Effector memory CD8-positive, alpha-beta T cell (primary cell): ENCODE results near the gene DCAF4.

Experiments
- ATAC-seq: fragments of 150-1000 bp; cut with Tn5 transposase; replicated peaks from 2 replicates; pipeline ENCODE4 v1.10.0; 2021; ENCODE audit warnings: mild to moderate bottlenecking, moderate library complexity
- DNase-seq, 3 experiments: peaks; one replicate each; pipeline ENCODE4 v3.0.0; 2021
- H3K27ac Mint-ChIP-seq, 2 donors: one replicate each; pipeline ENCODE4 v1.8.0; 2022; ENCODE audit warnings: mild to moderate bottlenecking in 2 of 2, mixed read lengths in 2 of 2, moderate library complexity in 2 of 2
- H3K27me3 Mint-ChIP-seq, 2 donors: one replicate each; pipeline ENCODE4 v1.8.0; 2022; ENCODE audit warnings: mixed read lengths in 2 of 2
- H3K36me3 Mint-ChIP-seq: one replicate; pipeline ENCODE4 v1.8.0; 2022; ENCODE audit warnings: mild to moderate bottlenecking, moderate library complexity, mixed read lengths; ENCODE audit not compliant: insufficient read depth
- H3K4me1 Mint-ChIP-seq, 2 donors: one replicate each; pipeline ENCODE4 v1.8.0; 2022; ENCODE audit warnings: low read depth in 2 of 2, mixed read lengths in 2 of 2
- H3K4me3 Mint-ChIP-seq, 2 donors: one replicate each; pipeline ENCODE4 v1.8.0; 2022; ENCODE audit warnings: mild to moderate bottlenecking in 2 of 2, mixed read lengths in 2 of 2, moderate library complexity in 2 of 2
- H3K9me3 Mint-ChIP-seq, 2 donors: one replicate each; pipeline ENCODE4 v1.8.0; 2022; ENCODE audit warnings: mixed read lengths in 2 of 2

Gene DCAF4

DNA sequence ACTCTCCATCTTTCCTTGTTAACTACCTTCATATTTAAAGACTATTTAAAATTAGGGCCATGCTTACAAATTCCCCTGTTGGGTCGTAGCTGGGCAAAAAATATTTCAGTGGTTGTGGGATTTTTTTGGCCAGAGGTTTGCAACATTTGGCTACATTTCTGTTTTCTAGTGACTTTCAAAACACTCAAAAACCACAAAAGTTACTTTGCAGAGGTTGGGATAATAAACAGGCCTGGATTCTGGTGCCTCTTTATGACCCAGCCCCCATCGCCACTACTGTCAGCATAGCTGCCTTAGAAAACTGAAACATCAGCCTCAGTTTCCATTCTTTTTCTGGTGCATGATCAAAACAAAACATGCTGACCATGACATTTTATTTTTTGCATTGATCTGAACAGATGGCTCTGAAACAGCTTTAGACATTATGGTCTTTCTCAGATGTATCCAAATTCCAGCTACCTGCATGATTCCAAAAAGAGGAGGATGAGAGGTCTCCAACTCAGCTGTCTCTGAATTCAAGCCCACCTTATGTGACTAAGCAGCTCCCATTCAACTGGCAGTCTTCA is 37.5 kb upstream of the DCAF4 start:
- no peak overlapping the region for H3K4me3 Mint-ChIP-seq
- ATAC-seq (no peak), DNase-seq (no peak)
- H3K27me3 Mint-ChIP-seq, result peaks cover 26 to 37% of the 10 kb centered on the region in 2 donors
- no peak overlapping the region for H3K27ac Mint-ChIP-seq
- peaks cover 11 to 14% of the 10 kb centered on the region in 2 donors for H3K4me1 Mint-ChIP-seq
- H3K9me3 Mint-ChIP-seq, result no peaks in the 10 kb centered on the region
- H3K36me3 Mint-ChIP-seq, result peaks cover 2% of the 10 kb centered on the region

- Mint-ChIP-seq H3K27me3 (peaks cover 33 to 43% of the 10 kb centered on the region in 2 donors), H3K4me1 (peaks cover 16 to 18% of the 10 kb centered on the region in 2 donors), H3K36me3 (peaks cover 7% of the 10 kb centered on the region), H3K9me3 (no peaks in the 10 kb centered on the region), H3K4me3 (no peak overlapping the region), H3K27ac (no peak overlapping the region)
- ATAC-seq (no peak), DNase-seq (no peak)
Measured at GRCh38 chr14:72889366-72889765, 36.9 kb upstream of the DCAF4 start.

DNA sequence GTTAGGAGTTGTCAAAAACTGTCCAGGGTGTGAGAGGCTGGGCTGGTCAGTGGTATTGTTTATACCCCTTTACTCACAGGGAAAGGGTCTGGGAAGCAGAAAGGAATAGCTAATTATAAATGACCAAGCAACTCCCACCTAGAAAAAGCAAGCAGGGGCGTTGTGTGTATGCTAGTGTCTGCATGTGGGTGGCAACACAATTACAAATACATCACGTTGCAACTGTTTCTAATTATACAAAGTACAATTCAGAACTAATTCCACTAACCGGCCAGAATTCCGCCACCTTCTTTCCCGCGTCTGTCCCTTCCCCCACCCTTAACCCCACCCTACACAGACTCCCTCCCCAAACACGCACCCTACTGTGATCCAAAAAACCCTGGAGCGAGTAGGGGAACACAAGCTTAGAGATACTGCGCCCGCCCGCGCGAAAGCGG is 34.6 kb upstream of the DCAF4 start:
- H3K27ac Mint-ChIP-seq, result no peak overlapping the region
- peaks cover 47 to 57% of the 10 kb centered on the region in 2 donors for H3K27me3 Mint-ChIP-seq
- peaks cover 24 to 25% of the 10 kb centered on the region in 2 donors for H3K4me1 Mint-ChIP-seq
- H3K36me3 Mint-ChIP-seq, result peaks cover 7% of the 10 kb centered on the region
- H3K4me3 Mint-ChIP-seq, result peak overlapping the region; percentile 84 to 94
- no peaks in the 10 kb centered on the region for H3K9me3 Mint-ChIP-seq
- ATAC-seq, result no peak
- no peak for DNase-seq

GRCh38 chr14:72892103-72892878 is 34.0 kb upstream of the DCAF4 start:
- peaks cover 7% of the 10 kb centered on the region for H3K36me3 Mint-ChIP-seq
- no peak for ATAC-seq
- peak overlapping the region; percentile 84 to 94 for H3K4me3 Mint-ChIP-seq
- peak overlapping the region in 1 of 2 donors; percentile 23 for H3K27ac Mint-ChIP-seq
- DNase-seq, result peak in 1 of 3 experiments; percentile 11
- no peaks in the 10 kb centered on the region for H3K9me3 Mint-ChIP-seq
- H3K27me3 Mint-ChIP-seq, result peaks cover 53 to 59% of the 10 kb centered on the region in 2 donors
- H3K4me1 Mint-ChIP-seq, result peaks cover 24 to 25% of the 10 kb centered on the region in 2 donors

DNA sequence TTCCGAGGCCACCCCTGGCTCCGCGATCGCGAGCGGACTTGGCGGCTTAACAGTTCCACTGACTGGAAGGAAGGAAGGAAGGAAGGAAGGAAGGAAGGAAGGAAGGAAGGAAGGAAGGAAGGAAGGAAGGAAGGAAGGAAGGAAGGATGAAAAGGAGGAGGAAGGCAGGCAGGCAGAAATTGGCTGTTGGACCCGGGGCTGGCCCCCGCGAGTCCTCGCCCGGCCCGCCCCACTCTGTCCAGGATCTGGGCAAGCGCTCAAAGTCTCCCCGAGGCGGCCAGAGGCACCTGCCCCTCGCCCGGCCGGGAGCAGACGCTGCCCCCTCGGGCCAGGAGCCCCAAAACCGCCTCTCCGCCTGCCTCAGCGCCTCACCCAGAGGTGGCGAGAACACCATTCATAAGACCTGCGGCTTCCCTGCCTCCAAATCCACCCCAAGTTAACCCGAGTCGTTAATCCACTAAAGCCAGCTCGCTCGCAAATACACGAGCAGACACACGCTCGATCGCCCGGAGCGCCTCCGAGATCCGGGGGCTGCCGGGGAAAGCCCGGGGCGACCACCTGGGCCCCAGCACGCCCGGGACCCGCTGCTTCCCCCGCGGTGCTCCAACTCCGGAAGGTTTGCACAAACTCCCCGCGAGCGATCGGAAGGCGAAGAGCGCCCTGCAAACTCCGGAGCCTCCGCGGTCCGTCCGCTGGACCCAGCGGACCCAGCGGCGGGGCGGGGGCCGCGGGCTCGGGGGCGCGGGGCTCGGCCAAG is 33.2 kb upstream of the DCAF4 start:
- Mint-ChIP-seq H3K9me3 (no peaks in the 10 kb centered on the region), H3K4me1 (peaks cover 24 to 25% of the 10 kb centered on the region in 2 donors), H3K4me3 (peak overlapping the region; percentile 84 to 94), H3K27me3 (peaks cover 57 to 61% of the 10 kb centered on the region in 2 donors), H3K36me3 (peaks cover 7% of the 10 kb centered on the region), H3K27ac (peak overlapping the region in 1 of 2 donors; percentile 23)
- ATAC-seq (peak; percentile 13), DNase-seq (peak in 1 of 3 experiments; percentile 17)

DNA sequence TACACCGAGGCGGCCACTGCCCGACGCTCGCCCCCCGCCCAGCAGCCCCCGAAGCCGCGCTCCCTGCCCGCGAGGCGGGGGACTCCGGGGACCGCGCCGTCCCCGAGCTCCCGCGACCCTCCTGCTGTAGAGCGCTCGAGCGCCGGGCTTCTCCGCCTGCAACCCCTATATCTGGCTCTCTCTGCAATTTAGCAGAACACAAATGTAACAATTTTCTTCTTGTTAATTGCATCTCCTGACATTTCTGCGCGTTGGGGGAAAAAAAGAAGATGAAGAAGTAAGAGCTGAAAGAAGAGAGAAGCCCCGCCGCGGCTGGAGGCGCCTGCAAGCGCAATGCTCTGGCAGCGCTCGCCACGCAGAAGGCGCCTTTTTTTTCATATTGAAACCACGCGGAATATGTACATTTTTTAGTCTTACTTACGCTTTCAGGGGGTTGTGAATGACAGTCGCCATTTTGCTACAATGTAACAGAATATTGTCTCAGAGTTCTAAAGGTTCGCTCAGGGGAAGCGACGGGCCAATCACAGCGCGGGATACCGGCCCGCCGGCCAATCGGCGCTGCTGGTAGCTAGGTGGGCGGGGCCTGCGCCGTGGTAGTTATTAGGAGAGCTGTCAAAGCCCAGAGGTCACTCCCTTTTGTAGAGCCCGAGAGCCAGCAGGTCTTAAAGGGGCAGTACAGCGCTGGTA is 32.5 kb upstream of the DCAF4 start, which contains the start of gene DPF3:
TSS of gene DPF3 (minus strand) at position 466 of the 687 bp plus-strand sequence. CDS start at position 453, 13 bp downstream.
- H3K36me3 Mint-ChIP-seq, result peaks cover 7% of the 10 kb centered on the region
- peak; percentile 88 to 90 (median 88) for DNase-seq
- H3K4me3 Mint-ChIP-seq, result peak within 1 kb of the TSS; percentile 84 to 94
- peaks cover 60 to 67% of the 10 kb centered on the region in 2 donors for H3K27me3 Mint-ChIP-seq
- peaks cover 24 to 25% of the 10 kb centered on the region in 2 donors for H3K4me1 Mint-ChIP-seq
- ATAC-seq, result peak; percentile 96
- peak within 1 kb of the TSS; percentile 61 to 84 for H3K27ac Mint-ChIP-seq
- no peaks in the 10 kb centered on the region for H3K9me3 Mint-ChIP-seq

- H3K9me3 Mint-ChIP-seq, result no peaks in the 10 kb centered on the region
- peaks cover 63 to 67% of the 10 kb centered on the region in 2 donors for H3K27me3 Mint-ChIP-seq
- ATAC-seq (no peak), DNase-seq (no peak)
- peak overlapping the region; percentile 84 to 94 for H3K4me3 Mint-ChIP-seq
- peaks cover 7% of the 10 kb centered on the region for H3K36me3 Mint-ChIP-seq
- peak overlapping the region; percentile 61 to 84 for H3K27ac Mint-ChIP-seq
- H3K4me1 Mint-ChIP-seq, result peaks cover 24 to 25% of the 10 kb centered on the region in 2 donors
Measured at GRCh38 chr14:72894323-72894622, 32.0 kb upstream of the DCAF4 start.

GRCh38 chr14:72894623-72895378 is 31.5 kb upstream of the DCAF4 start:
- no peaks in the 10 kb centered on the region for H3K9me3 Mint-ChIP-seq
- peaks cover 7% of the 10 kb centered on the region for H3K36me3 Mint-ChIP-seq
- ATAC-seq (no peak), DNase-seq (peak in 1 of 3 experiments; percentile 4)
- H3K27me3 Mint-ChIP-seq, result peaks cover 68 to 73% of the 10 kb centered on the region in 2 donors
- H3K27ac Mint-ChIP-seq, result peak overlapping the region; percentile 61 to 84
- H3K4me3 Mint-ChIP-seq, result peak overlapping the region; percentile 84 to 94
- peaks cover 24 to 25% of the 10 kb centered on the region in 2 donors for H3K4me1 Mint-ChIP-seq

DNA sequence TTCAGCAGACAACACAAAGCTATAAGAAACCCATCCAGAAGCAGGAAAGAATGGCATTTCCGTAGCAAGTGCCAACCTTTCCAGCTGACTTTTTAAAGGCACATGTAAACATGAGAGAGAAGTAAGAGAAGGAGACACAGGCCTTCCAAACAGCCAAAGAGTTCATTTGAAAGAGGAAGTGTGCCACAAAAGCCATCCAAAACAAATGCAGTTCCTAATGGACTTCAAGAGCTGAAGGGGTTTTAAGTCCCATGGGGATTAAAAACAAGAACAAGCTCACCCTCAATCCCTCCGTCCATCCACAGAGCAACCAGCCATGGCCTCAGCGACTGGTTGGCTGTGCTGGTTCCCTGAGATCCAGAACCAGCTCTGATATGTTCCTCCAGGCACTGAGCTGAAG is 27.8 kb upstream of the DCAF4 start:
- peaks cover 11 to 13% of the 10 kb centered on the region in 2 donors for H3K4me1 Mint-ChIP-seq
- no peak overlapping the region for H3K4me3 Mint-ChIP-seq
- ATAC-seq, result no peak
- H3K27me3 Mint-ChIP-seq, result peaks cover 53 to 61% of the 10 kb centered on the region in 2 donors
- H3K27ac Mint-ChIP-seq, result no peak overlapping the region
- H3K36me3 Mint-ChIP-seq, result peaks cover 7% of the 10 kb centered on the region
- no peak for DNase-seq
- H3K9me3 Mint-ChIP-seq, result no peaks in the 10 kb centered on the region

DNA sequence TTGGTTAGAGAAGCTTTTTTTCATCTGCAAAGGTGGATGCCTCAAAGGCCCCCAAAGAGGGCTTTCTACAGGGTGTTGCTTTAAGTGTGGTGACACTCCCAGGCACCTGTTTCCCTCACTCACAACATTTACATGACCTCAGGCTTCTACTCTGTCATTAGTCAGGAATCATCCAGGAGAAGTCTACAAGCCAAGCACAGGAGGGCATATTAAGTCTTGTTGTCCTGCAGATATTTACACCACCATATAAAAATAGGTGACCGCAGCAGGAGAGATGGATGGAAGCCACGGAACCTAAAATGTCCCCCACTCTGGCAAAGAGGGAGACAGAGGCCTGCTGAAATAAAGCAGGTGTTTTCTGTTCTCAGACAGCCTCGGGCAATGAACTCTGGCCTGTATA is 24.9 kb upstream of the DCAF4 start:
- DNase-seq, result no peak
- no peaks in the 10 kb centered on the region for H3K9me3 Mint-ChIP-seq
- H3K27me3 Mint-ChIP-seq, result peaks cover 40 to 42% of the 10 kb centered on the region in 2 donors
- H3K36me3 Mint-ChIP-seq, result no peaks in the 10 kb centered on the region
- no peak overlapping the region for H3K4me3 Mint-ChIP-seq
- peaks cover 0 to 5% of the 10 kb centered on the region in 2 donors for H3K4me1 Mint-ChIP-seq
- ATAC-seq, result no peak
- H3K27ac Mint-ChIP-seq, result no peak overlapping the region

- DNase-seq (no peak), ATAC-seq (no peak)
- Mint-ChIP-seq H3K4me3 (no peak overlapping the region), H3K27ac (no peak overlapping the region), H3K4me1 (peaks cover 4 to 5% of the 10 kb centered on the region in 2 donors), H3K27me3 (peaks cover 39 to 41% of the 10 kb centered on the region in 2 donors), H3K9me3 (no peaks in the 10 kb centered on the region), H3K36me3 (no peaks in the 10 kb centered on the region)
Measured at GRCh38 chr14:72902801-72903530, 23.3 kb upstream of the DCAF4 start.

DNA sequence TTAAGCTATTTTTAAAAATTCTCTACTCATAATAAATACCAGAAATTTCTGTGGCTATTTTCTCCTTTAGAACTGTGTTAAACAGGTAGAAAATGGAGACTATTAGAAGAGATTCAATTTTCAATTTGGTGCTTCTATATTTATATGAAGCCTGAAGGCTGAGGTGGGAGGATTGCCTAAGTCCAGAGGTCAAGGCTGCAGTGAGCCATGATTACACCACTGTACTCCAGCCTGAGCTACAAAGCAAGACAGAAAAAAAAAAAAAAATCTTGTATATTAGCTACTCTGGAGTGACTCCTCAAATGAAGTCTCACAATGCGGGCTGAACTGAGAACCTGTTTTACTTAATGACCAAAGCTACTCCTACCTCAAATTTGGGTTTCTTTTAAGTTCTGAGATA is 22.5 kb upstream of the DCAF4 start:
- Mint-ChIP-seq H3K4me1 (peaks cover 4 to 5% of the 10 kb centered on the region in 2 donors), H3K9me3 (no peaks in the 10 kb centered on the region), H3K36me3 (no peaks in the 10 kb centered on the region), H3K27me3 (peaks cover 32 to 34% of the 10 kb centered on the region in 2 donors), H3K4me3 (no peak overlapping the region), H3K27ac (no peak overlapping the region)
- DNase-seq, result no peak
- ATAC-seq, result no peak
